Endothelial cell of umbilical vein (primary cell): ENCODE data around the gene C19orf33. TPM values are rescaled to one million over a fixed set of nuclear protein-coding genes. Genes with fewer than 3 reads are reported as not detected.

Experiments
- Bru-seq: library from RNA; stranded (reverse); fragments of 400-500 nt; gene quantifications from one replicate; lab custom pipeline; 2021; lab: Mats Ljungman, UMichigan
- BruChase-seq, 2 experiments: library from RNA; stranded (reverse); fragments of 400-500 nt; gene quantifications; one replicate each; lab custom pipeline; 2021; lab: Mats Ljungman, UMichigan
- BruUV-seq: library from RNA; stranded (reverse); fragments of 400-500 nt; replicated peaks from 2 replicates; lab custom pipeline; 2021; lab: Mats Ljungman, UMichigan
- CTCF ChIA-PET: fragments of 300-600, 350-600 bp; sonication (Branson Sonifier 250); formaldehyde crosslinking; loops from one replicate; lab custom pipeline; 2021; ENCODE audit warnings: antibody characterized with exemption, inconsistent platforms; lab: Charles Lee
- POLR2A ChIA-PET: fragments of 300-600, 350-600 bp; sonication (Branson Sonifier 250); formaldehyde crosslinking; loops from one replicate; lab custom pipeline; 2021; ENCODE audit warnings: antibody characterized with exemption, inconsistent platforms; lab: Charles Lee
- DNase-seq: peaks from one replicate; pipeline ENCODE4 v3.0.0-alpha.2; 2011; ENCODE audit warnings: low read depth, low spot score
- FAIRE-seq: peaks from 2 replicates; lab custom pipeline; 2011; peaks lifted over from hg19 to GRCh38; lab: Jason Lieb, UNC
- H2AFZ ChIP-seq: 2 replicates; pipeline ENCODE4 v1.6.0; 2012; ENCODE audit warnings: low read depth, low read length, control low read depth, inconsistent platforms
- H3K27ac ChIP-seq: 2 replicates; pipeline ENCODE4 v1.5.1; 2011; ENCODE audit warnings: low read depth, mild to moderate bottlenecking, control low read depth, low read length, moderate library complexity; ENCODE audit not compliant: insufficient read depth
- H3K27me3 ChIP-seq, 2 experiments: 2 replicates each; pipeline versions ENCODE4 v1.6.0 to v1.6.1; 2011; ENCODE audit warnings: low read length in 2 of 2, mixed read lengths in 1 of 2; ENCODE audit not compliant: control insufficient read depth in 2 of 2, insufficient read depth in 2 of 2
- H3K36me3 ChIP-seq, 2 experiments: 2 replicates in 1 of 2; 3 replicates in 1 of 2; pipeline ENCODE4 v1.5.1; 2011; ENCODE audit warnings: low read length in 2 of 2, mild to moderate bottlenecking in 1 of 2, moderate library complexity in 1 of 2; ENCODE audit not compliant: control insufficient read depth in 2 of 2, insufficient read depth in 2 of 2; ENCODE audit errors: extremely low read depth in 1 of 2
- H3K4me1 ChIP-seq: 3 replicates; pipeline ENCODE4 v1.5.1; 2011; ENCODE audit warnings: mild to moderate bottlenecking, low read length; ENCODE audit not compliant: control insufficient read depth, insufficient read depth; ENCODE audit errors: extremely low read depth
- H3K4me2 ChIP-seq: 2 replicates; pipeline ENCODE4 v1.6.1; 2011; ENCODE audit warnings: low read length, control low read depth, mixed read lengths; ENCODE audit not compliant: insufficient read depth
- H3K4me3 ChIP-seq, 3 experiments: fragments of 200-600 bp in 1 of 3; sonication (generic), shearing (Covaris generic) in 1 of 3; replicated peaks in 1 of 3; 2 replicates each; pipeline ENCODE4 v1.5.1; 2011 to 2016; ENCODE audit warnings: control low read depth in 3 of 3, low read length in 3 of 3, mild to moderate bottlenecking in 2 of 3, inconsistent platforms in 1 of 3, low read depth in 1 of 3, moderate library complexity in 1 of 3; ENCODE audit not compliant: insufficient read depth in 1 of 3
- H3K79me2 ChIP-seq: 2 replicates; pipeline ENCODE4 v1.6.0; 2012; ENCODE audit warnings: low read length, inconsistent platforms; ENCODE audit not compliant: control insufficient read depth, insufficient read depth
- H3K9ac ChIP-seq: replicated peaks from 2 replicates; pipeline ENCODE3; 2011; ENCODE audit warnings: low read length, control low read depth; ENCODE audit not compliant: insufficient read depth; ENCODE audit errors: extremely low read depth
- H3K9me1 ChIP-seq: replicated peaks from 3 replicates; pipeline ENCODE4 v1.6.0; 2011; ENCODE audit warnings: mild to moderate bottlenecking, low read length; ENCODE audit not compliant: control insufficient read depth, insufficient read depth; ENCODE audit errors: extremely low read depth
- H3K9me3 ChIP-seq: replicated peaks from 2 replicates; pipeline ENCODE4 v1.5.1; 2012; ENCODE audit warnings: low read length, inconsistent platforms; ENCODE audit not compliant: control insufficient read depth, insufficient read depth
- H4K20me1 ChIP-seq: replicated peaks from 2 replicates; pipeline ENCODE3; 2011; ENCODE audit warnings: mild to moderate bottlenecking, low read length; ENCODE audit not compliant: control insufficient read depth, insufficient read depth; ENCODE audit errors: extremely low read depth
- EZH2 ChIP-seq: IDR thresholded peaks from 2 replicates; pipeline ENCODE4 v1.6.1; 2012; ENCODE audit warnings: borderline replicate concordance, low read depth, mild to moderate bottlenecking, moderate library complexity, low read length, inconsistent platforms; ENCODE audit not compliant: severe bottlenecking
- FOS ChIP-seq: IDR thresholded peaks from 2 replicates; pipeline ENCODE4 v1.6.1; 2011; ENCODE audit warnings: mild to moderate bottlenecking, low read length, moderate library complexity, borderline replicate concordance; ENCODE audit not compliant: insufficient read depth
- POLR2AphosphoS5 ChIP-seq: IDR thresholded peaks from 2 replicates; pipeline ENCODE4 v1.6.1; 2012; ENCODE audit warnings: low read depth, mild to moderate bottlenecking, control low read depth, low read length, moderate library complexity; ENCODE audit not compliant: insufficient read depth
- dilution Hi-C: fragments of 300-500 bp; cut with MboI; formaldehyde crosslinking; loops from one replicate; pipeline ENCODE4 v1.15.0; 2019; ENCODE audit warnings: low sequenced_read_pairs; ENCODE audit not compliant: extremely low pct_ligation_motif_present
- intact Hi-C: fragments of 100-400 bp; cut with micrococcal nuclease; formaldehyde crosslinking; loops from one replicate; pipeline ENCODE4 v1.10.0; 2022
- long read RNA-seq: library from polyadenylated mRNA; stranded (forward); transcript quantifications from one replicate; pipeline ENCODE4 v2.0.0, GENCODE V29; 2021
- polyA minus RNA-seq, 3 experiments: library from RNA; depleted of rRNA, polyadenylated mRNA; stranded (reverse); fragments of >200 nt; gene quantifications; 1 replicate in 1 of 3; 2 replicates in 2 of 3; pipeline ENCODE4 v1.2.3, GENCODE V29; 2011
- polyA plus RNA-seq, 4 experiments: library from polyadenylated mRNA; depleted of rRNA in 3 of 4; stranded (reverse) in 3 of 4; unstranded in 1 of 4; fragments of >200 nt; gene quantifications; 2 replicates each; pipeline versions ENCODE4 v1.2.1 to v1.2.3, GENCODE V29; 2011 to 2012; ENCODE audit warnings: missing spikeins in 1 of 4
- total RNA-seq: library from RNA; stranded (reverse); gene quantifications from 2 replicates; pipeline ENCODE4 v1.2.3, GENCODE V29; 2021
- TF ChIP-seq, protein P1 (sequence below), 2 donors: IDR thresholded peaks; 1 replicate in 1 of 2; 2 replicates in 1 of 2; pipeline ENCODE4 v1.5.1; 2011; ENCODE audit warnings: low read length in 2 of 2, mild to moderate bottlenecking in 2 of 2, moderate library complexity in 2 of 2, control low read depth in 1 of 2, inconsistent platforms in 1 of 2, low read depth in 1 of 2; ENCODE audit not compliant: insufficient read depth in 1 of 2; ENCODE audit errors: extremely low read depth in 1 of 2

Gene C19orf33
- total RNA-seq: 4.3 and 18.9 TPM in 2 replicates
- polyA plus RNA-seq: 34.1 and 54.0 TPM in 2 replicates
- polyA plus RNA-seq (2011; cell fraction: cytosol; rRNA removed): 17.2 and 25.8 TPM in 2 replicates
- polyA plus RNA-seq (2011; cell fraction: nucleus; rRNA removed): 4.3 and 6.0 TPM in 2 replicates
- 22.5 and 28.9 TPM in 2 replicates for polyA plus RNA-seq (2012)
- 3.1 and 3.6 TPM in 2 replicates for polyA minus RNA-seq
- polyA minus RNA-seq (2011; cell fraction: cytosol; rRNA and poly(A)+ RNA removed): 38.8 TPM
- polyA minus RNA-seq (2011; cell fraction: nucleus; rRNA and poly(A)+ RNA removed): 2.6 TPM in 1 of 2 replicates, not detected in the other
- Bru-seq, nascent RNA: percentile 42 among the genes with signal in this experiment
- BruChase-seq, experiment 1, labeled RNA remaining after a 6-hour chase: percentile 29 among the genes with signal in this experiment
- BruChase-seq, experiment 2, labeled RNA remaining after a 2-hour chase: percentile 51 among the genes with signal in this experiment
- long read RNA-seq, transcript C19orf33-201 (4 exons, 467 nt): major isoform, 32 of 47 reads
- long read RNA-seq, transcript C19orf33-202 (4 exons, 520 nt): minor isoform, 10 of 47 reads
- long read RNA-seq, partial matches to known transcripts: 1 of 47 reads
- long read RNA-seq, other reads (novel, unspliced or antisense): 3 of 47 reads

DNA sequence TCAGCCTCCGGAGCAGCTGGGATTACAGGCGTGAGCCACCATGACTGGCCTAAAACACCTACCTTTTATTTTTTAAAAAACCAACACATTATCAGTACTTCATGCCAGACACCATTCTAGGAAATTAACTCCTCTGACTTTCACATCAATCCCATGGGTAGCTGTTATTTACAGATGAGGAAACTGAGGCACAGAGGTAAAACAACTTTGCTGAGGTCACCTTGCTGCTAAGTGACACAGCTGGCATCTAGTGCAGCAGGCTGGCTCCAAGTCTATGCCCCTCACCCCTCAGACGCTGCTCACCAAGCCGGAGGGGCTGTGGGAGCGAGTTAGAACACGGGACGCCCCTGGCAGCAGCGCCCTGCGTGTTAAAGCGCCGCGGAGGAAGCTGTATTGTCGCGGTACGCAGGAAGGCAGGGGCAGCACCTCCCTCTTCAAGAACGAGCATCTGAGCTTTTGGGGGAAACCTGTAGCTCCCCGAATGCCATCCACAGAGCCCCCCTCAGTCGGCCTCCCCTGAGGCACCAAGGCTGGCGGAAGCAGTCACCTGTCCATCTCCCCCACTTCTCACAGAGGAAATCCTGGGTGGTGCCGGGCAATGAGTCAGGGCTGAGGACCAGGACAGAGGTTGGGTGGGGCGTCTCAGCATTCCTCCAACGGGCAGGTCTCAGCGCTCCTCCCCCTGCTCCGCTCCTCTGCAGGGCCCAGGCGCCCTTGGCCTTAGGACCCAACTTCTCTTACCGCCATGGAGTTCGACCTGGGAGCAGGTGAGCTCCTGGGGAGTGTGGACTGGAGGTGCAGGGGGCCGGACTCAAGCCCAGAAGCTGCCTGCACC is at the start of gene C19orf33:
Gene C19orf33 (plus strand): TSS at position 735 of the 835 bp plus-strand sequence. CDS start 11 bp downstream, at position 746.
- Histone ChIP-seq H4K20me1 (no peaks in the 10 kb centered on the region), H2AFZ (peak within 1 kb of the TSS; percentile 28), H3K27me3 (no peaks in the 10 kb centered on the region), H3K4me1 (peaks cover 16% of the 10 kb centered on the region), H3K9ac (peak within 1 kb of the TSS; percentile 21), H3K79me2 (no peaks in the 10 kb centered on the region), H3K9me1 (no peaks in the 10 kb centered on the region), H3K9me3 (no peaks in the 10 kb centered on the region), H3K4me3 (peak within 1 kb of the TSS in 1 of 3 experiments; percentile 19), H3K4me2 (peak within 1 kb of the TSS; percentile 76), H3K27ac (no peak within 1 kb of the TSS), H3K36me3 (peaks cover 0 to 8% of the 10 kb centered on the region in 2 experiments)
- POLR2A ChIA-PET: interaction anchor here (0.5 kb wide), 1 partner anchor 14 kb away, joined by 5 read pairs; no protein-coding TSS in a partner anchor
- intact Hi-C loops (no loop called here), dilution Hi-C loops (no loop called here)
- BruUV-seq: no TSS peak
- CTCF ChIA-PET: interaction anchor here (1.0 to 1.4 kb wide), 2 partner anchors 32 to 99 kb away, joined by 3 to 4 read pairs; partner anchors contain the start of genes CATSPERG and FAM98C
- no peak for DNase-seq
- TF ChIP-seq POLR2AphosphoS5 (peak; percentile 79), EZH2 (no peak), FOS (peak; percentile 42)
- TF ChIP-seq, protein P1, sequence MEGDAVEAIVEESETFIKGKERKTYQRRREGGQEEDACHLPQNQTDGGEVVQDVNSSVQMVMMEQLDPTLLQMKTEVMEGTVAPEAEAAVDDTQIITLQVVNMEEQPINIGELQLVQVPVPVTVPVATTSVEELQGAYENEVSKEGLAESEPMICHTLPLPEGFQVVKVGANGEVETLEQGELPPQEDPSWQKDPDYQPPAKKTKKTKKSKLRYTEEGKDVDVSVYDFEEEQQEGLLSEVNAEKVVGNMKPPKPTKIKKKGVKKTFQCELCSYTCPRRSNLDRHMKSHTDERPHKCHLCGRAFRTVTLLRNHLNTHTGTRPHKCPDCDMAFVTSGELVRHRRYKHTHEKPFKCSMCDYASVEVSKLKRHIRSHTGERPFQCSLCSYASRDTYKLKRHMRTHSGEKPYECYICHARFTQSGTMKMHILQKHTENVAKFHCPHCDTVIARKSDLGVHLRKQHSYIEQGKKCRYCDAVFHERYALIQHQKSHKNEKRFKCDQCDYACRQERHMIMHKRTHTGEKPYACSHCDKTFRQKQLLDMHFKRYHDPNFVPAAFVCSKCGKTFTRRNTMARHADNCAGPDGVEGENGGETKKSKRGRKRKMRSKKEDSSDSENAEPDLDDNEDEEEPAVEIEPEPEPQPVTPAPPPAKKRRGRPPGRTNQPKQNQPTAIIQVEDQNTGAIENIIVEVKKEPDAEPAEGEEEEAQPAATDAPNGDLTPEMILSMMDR (IDR thresholded peaks at IDR 0.05; ENCODE audit: extremely low read depth in 1 of 2, insufficient read depth in 1 of 2, low read depth in 1 of 2, low read length in 2 of 2): no peak
- peak; percentile 82 for FAIRE-seq
